SK-N-SH (cell line): Measurements from ENCODE around the gene ATP6V0A1.

Experiments
- CHD2 ChIP-seq: fragments of 150-350 bp; IDR thresholded peaks from 2 replicates; pipeline ENCODE4 v1.6.1; 2018; ENCODE audit warnings: low read length; ENCODE audit not compliant: partially characterized antibody
- CTCF ChIP-seq: fragments of 200-600 bp; sonication (generic); IDR thresholded peaks from 2 replicates; pipeline ENCODE4 v1.6.1; 2017; ENCODE audit warnings: antibody characterized with exemption, mild to moderate bottlenecking, moderate library complexity
- EP300 ChIP-seq, 2 experiments: IDR thresholded peaks; 2 replicates each; pipeline versions ENCODE4 v1.4.0 to v1.6.1; 2012; ENCODE audit warnings: borderline replicate concordance in 1 of 2, low read depth in 1 of 2, low read length in 1 of 2
- FOXM1 ChIP-seq: IDR thresholded peaks from 2 replicates; pipeline ENCODE4 v1.4.0; 2012; ENCODE audit warnings: low read depth, mild to moderate bottlenecking
- GATA2 ChIP-seq: sonication (generic); formaldehyde crosslinking; IDR thresholded peaks from 2 replicates; pipeline ENCODE4 v1.5.0; 2020; ENCODE audit warnings: mild to moderate bottlenecking, missing genetic modification reagents
- JUND ChIP-seq: IDR thresholded peaks from 2 replicates; pipeline ENCODE4 v1.4.0; 2012
- MAX ChIP-seq: IDR thresholded peaks from 2 replicates; pipeline ENCODE4 v1.4.0; 2012; ENCODE audit warnings: low read depth
- POLR2AphosphoS5 ChIP-seq: IDR thresholded peaks from 2 replicates; pipeline ENCODE4 v1.6.1; 2012; ENCODE audit warnings: low read depth, low read length
- RAD21 ChIP-seq: IDR thresholded peaks from 2 replicates; pipeline ENCODE4 v1.6.1; 2012; ENCODE audit warnings: mild to moderate bottlenecking, low read length
- RFX5 ChIP-seq: IDR thresholded peaks from 2 replicates; pipeline ENCODE4 v1.6.1; 2012; ENCODE audit warnings: mild to moderate bottlenecking, improper control_type of control experiment, low read length
- TAF1 ChIP-seq: IDR thresholded peaks from 2 replicates; pipeline ENCODE4 v1.6.1; 2012; ENCODE audit warnings: low read depth, mild to moderate bottlenecking, low read length, moderate library complexity, borderline replicate concordance
- TEAD4 ChIP-seq: IDR thresholded peaks from 2 replicates; pipeline ENCODE4 v1.4.0; 2012; ENCODE audit warnings: mild to moderate bottlenecking, borderline replicate concordance; ENCODE audit not compliant: insufficient read depth
- ZBTB33 ChIP-seq: IDR thresholded peaks from 2 replicates; pipeline ENCODE4 v1.4.0; 2012; ENCODE audit warnings: low read depth, borderline replicate concordance
- TF ChIP-seq, protein P1 (sequence below): IDR thresholded peaks from 2 replicates; pipeline ENCODE4; 2012

DNA sequence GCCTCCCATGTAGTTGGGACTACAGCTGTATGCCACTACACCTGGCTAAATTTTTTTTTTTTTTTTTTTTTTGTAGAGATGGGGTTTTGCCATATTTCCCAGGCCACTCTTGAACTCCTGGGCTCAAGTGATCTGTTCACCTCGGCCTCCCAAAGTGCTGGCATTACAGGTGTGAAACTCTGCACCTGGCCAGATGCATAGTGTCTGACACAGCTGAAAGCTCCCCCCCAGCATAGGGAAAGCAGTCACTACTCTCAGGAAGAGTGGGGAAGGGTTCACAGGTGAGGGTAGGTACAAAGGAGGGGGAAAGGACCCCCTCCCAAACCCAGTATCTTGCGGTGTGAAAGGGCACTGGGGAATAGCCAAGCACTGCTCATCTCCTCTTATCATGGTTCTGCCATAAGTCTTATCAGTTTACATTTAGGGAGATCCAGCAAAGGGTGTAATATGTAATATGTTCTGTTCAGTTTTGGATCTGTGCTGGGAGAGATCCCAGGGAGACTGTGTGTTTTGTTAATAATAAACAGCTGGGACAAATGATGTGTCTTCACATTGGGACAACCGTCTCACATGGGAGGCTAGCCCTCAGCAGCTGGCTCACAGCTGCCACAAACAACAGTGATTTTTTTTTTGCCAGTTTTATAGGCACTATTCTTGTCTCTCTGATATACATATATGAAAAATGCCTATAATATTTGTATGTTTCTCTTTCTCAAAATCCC, 28.8 kb upstream of the ATP6V0A1 start:
- TF ChIP-seq TEAD4 = no peak
- TF ChIP-seq RAD21 = no peak
- TF ChIP-seq JUND = no peak
- no peak for TF ChIP-seq RFX5
- TF ChIP-seq CTCF = no peak
- TF ChIP-seq FOXM1 = no peak
- TF ChIP-seq, protein P1, sequence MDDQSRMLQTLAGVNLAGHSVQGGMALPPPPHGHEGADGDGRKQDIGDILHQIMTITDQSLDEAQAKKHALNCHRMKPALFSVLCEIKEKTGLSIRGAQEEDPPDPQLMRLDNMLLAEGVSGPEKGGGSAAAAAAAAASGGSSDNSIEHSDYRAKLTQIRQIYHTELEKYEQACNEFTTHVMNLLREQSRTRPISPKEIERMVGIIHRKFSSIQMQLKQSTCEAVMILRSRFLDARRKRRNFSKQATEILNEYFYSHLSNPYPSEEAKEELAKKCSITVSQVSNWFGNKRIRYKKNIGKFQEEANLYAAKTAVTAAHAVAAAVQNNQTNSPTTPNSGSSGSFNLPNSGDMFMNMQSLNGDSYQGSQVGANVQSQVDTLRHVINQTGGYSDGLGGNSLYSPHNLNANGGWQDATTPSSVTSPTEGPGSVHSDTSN = no peak
- no peak for TF ChIP-seq CHD2
- no peak for TF ChIP-seq ZBTB33
- no peak for TF ChIP-seq MAX
- TF ChIP-seq EP300 (IDR thresholded peaks at IDR 0.05; ENCODE audit: borderline replicate concordance in 1 of 2, low read depth in 1 of 2, low read length in 1 of 2) = no peak
- no peak for TF ChIP-seq TAF1
- TF ChIP-seq GATA2 (CRISPR knock-in tag) = peak; percentile 38; the same call in 1 of the 2 replicates
- TF ChIP-seq POLR2AphosphoS5 = no peak
